Fibroblast of lung (primary cell): Measurements from ENCODE around the gene SH2D4B. TPM values are rescaled to one million over a fixed set of nuclear protein-coding genes. Genes with fewer than 3 reads are reported as not detected.
A peak's percentile ranks its signal among the peaks of the same experiment; 100 is the strongest.

Source experiments
- DNase-seq, 2 donors: peaks; one replicate each; pipeline versions ENCODE4 v3.0.0 to v3.0.0-alpha.2; 2010; ENCODE audit warnings: low read depth in 2 of 2
- H2AFZ ChIP-seq: 2 replicates; pipeline ENCODE4 v1.5.1; 2012; ENCODE audit warnings: low read length, control low read depth, inconsistent platforms
- H3K27ac ChIP-seq: 2 replicates; pipeline ENCODE4 v1.5.1; 2011; ENCODE audit warnings: low read length, control low read depth; ENCODE audit not compliant: insufficient read depth
- H3K27me3 ChIP-seq: 2 replicates; pipeline ENCODE4 v1.5.1; 2011; ENCODE audit warnings: mild to moderate bottlenecking, low read length; ENCODE audit not compliant: control insufficient read depth, insufficient read depth
- H3K36me3 ChIP-seq: 2 replicates; pipeline ENCODE4 v1.5.1; 2011; ENCODE audit warnings: low read length; ENCODE audit not compliant: control insufficient read depth, insufficient read depth
- H3K4me1 ChIP-seq: 2 replicates; pipeline ENCODE4 v1.5.1; 2011; ENCODE audit warnings: low read length; ENCODE audit not compliant: control insufficient read depth, insufficient read depth; ENCODE audit errors: extremely low read depth
- H3K4me2 ChIP-seq: 2 replicates; pipeline ENCODE4 v1.5.1; 2011; ENCODE audit warnings: low read length, control low read depth; ENCODE audit not compliant: insufficient read depth; ENCODE audit errors: extremely low read depth
- H3K4me3 ChIP-seq, 4 experiments: fragments of 200-600 bp in 1 of 4; sonication (generic) in 1 of 4; replicated peaks in 1 of 4; 2 replicates each; pipeline ENCODE4 v1.5.1; 2011 to 2016; ENCODE audit warnings: low read length in 4 of 4, low read depth in 3 of 4, mild to moderate bottlenecking in 3 of 4, control low read depth in 2 of 4, inconsistent platforms in 1 of 4, mixed read lengths in 1 of 4; ENCODE audit not compliant: insufficient read depth in 1 of 4; ENCODE audit errors: control extremely low read depth in 1 of 4
- H3K79me2 ChIP-seq: 2 replicates; pipeline ENCODE4 v1.5.1; 2012; ENCODE audit warnings: mild to moderate bottlenecking, low read length, inconsistent platforms; ENCODE audit not compliant: control insufficient read depth, insufficient read depth
- H3K9ac ChIP-seq: 2 replicates; pipeline ENCODE4 v1.5.1; 2011; ENCODE audit warnings: mild to moderate bottlenecking, low read length, control low read depth; ENCODE audit not compliant: insufficient read depth
- H3K9me3 ChIP-seq: 2 replicates; pipeline ENCODE4 v1.5.1; 2012; ENCODE audit warnings: low read depth, low read length; ENCODE audit not compliant: control insufficient read depth, insufficient read depth
- H4K20me1 ChIP-seq: 2 replicates; pipeline ENCODE4 v1.5.1; 2011; ENCODE audit warnings: low read length; ENCODE audit not compliant: control insufficient read depth, insufficient read depth; ENCODE audit errors: extremely low read depth
- EZH2 ChIP-seq: IDR thresholded peaks from 2 replicates; pipeline ENCODE4 v1.5.1; 2012; ENCODE audit warnings: low read length, control low read depth, mild to moderate bottlenecking; ENCODE audit errors: missing control alignments
- polyA plus RNA-seq, 2 donors: library from polyadenylated mRNA; depleted of rRNA in 1 of 2; stranded (reverse) in 1 of 2; unstranded in 1 of 2; fragments of >200 nt; gene quantifications; 2 replicates each; pipeline ENCODE4 v1.2.1, GENCODE V29; 2011 to 2012; ENCODE audit warnings: missing spikeins in 1 of 2
- total RNA-seq: library from RNA; depleted of rRNA; stranded (reverse); fragments of >200 nt; gene quantifications from 2 replicates; pipeline ENCODE4 v1.2.1, GENCODE V29; 2014
- TF ChIP-seq, protein P1 (sequence below), 2 donors: IDR thresholded peaks in 1 of 2; conservative IDR thresholded peaks in 1 of 2; 1 replicate in 1 of 2; 2 replicates in 1 of 2; pipeline ENCODE4 v1.5.1; 2011 to 2012; ENCODE audit warnings: low read length in 2 of 2, control low read depth in 1 of 2, inconsistent platforms in 1 of 2, low read depth in 1 of 2, mild to moderate bottlenecking in 1 of 2

Gene SH2D4B
- total and polyA plus RNA-seq, 2 donors (not counting 1 experiment from before 2014, with no cell fraction given): not detected

DNA sequence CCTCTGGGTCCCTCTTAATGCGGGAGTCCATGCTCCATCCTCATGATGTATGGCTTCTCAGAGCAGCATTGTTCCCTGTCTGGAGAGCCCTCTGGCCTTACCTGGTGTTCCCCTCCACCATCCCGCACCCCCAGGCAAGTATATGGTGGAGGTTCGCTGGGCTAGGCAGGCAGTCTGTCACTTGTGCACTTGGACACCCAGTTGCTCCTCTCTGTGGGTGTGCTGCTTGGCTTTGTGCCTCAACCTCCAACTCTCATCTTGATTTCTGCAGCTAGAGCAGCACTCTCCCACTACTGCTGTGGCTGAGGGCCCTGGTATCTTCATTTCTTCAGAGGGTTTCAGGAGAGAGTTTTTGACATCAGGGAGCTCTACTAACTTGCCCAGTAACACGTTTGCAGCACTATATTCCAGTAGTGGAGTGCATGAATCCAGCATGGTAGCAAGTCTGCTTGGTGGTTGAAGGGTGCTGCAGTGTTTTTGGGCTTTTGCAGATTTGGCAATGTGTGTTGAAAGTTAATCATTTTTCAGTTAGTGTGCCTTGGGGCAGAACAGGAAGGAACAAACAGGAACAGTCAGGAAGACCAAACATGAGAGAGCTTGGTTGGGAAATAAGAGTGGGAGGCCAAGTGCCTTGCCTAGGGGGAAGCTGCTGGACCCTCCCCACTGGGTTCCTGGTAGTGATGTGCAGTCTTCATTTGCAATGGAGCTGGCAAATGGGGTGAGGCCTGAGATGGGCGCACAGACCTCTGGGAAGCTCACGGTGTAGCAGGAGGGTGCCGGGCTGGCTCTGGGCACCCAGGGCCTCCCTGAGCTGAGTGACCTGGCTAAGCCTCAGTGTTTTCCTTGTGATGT is 46.2 kb upstream of the SH2D4B start:
- H2AFZ ChIP-seq: no peak overlapping the region
- no peak overlapping the region for H3K9ac ChIP-seq
- H3K4me1 ChIP-seq: no peaks in the 10 kb centered on the region
- H3K9me3 ChIP-seq: no peaks in the 10 kb centered on the region
- H3K79me2 ChIP-seq: peaks cover 12% of the 10 kb centered on the region
- H3K27ac ChIP-seq: no peak overlapping the region
- DNase-seq: no peak
- H3K4me3 ChIP-seq: no peak overlapping the region
- TF ChIP-seq EZH2: no peak
- TF ChIP-seq, protein P1, sequence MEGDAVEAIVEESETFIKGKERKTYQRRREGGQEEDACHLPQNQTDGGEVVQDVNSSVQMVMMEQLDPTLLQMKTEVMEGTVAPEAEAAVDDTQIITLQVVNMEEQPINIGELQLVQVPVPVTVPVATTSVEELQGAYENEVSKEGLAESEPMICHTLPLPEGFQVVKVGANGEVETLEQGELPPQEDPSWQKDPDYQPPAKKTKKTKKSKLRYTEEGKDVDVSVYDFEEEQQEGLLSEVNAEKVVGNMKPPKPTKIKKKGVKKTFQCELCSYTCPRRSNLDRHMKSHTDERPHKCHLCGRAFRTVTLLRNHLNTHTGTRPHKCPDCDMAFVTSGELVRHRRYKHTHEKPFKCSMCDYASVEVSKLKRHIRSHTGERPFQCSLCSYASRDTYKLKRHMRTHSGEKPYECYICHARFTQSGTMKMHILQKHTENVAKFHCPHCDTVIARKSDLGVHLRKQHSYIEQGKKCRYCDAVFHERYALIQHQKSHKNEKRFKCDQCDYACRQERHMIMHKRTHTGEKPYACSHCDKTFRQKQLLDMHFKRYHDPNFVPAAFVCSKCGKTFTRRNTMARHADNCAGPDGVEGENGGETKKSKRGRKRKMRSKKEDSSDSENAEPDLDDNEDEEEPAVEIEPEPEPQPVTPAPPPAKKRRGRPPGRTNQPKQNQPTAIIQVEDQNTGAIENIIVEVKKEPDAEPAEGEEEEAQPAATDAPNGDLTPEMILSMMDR (conservative IDR thresholded peaks at IDR 0.05 in 1 of 2, IDR thresholded peaks at IDR 0.05 in 1 of 2; ENCODE audit: low read depth in 1 of 2, low read length in 2 of 2): no peak
- peaks cover 3% of the 10 kb centered on the region for H3K36me3 ChIP-seq
- H4K20me1 ChIP-seq: no peaks in the 10 kb centered on the region
- H3K27me3 ChIP-seq: no peaks in the 10 kb centered on the region
- H3K4me2 ChIP-seq: no peak overlapping the region

DNA sequence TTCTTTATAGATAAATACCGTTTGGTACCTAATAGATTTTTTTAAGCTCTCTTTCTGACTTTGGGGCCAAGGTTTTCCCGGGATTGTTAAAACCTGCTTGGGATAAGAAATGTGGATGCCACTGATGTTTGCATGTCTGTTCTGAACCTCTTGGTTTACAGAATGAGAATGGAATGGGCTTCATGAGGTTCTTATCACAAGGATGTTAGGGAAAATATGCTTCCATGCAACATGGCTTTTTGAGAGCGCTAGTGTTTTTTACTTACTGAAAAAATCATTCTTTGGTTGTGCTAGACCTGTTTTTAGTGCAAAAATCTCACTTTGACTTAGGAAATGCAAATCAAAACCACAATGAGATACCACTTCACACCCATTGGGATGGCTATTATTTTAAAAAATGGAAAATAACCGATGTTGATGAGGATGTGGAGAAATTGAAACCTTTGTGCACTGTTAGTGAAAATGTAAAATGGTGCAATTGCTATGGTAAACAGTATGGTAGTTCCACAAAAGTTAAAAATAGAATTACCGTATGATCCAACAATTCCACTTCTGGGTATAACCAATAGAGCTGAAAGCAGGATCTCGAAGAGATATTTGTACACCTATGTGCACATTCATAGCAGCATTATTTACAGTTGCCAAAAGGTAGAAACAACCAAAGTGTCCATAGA is 44.7 kb upstream of the SH2D4B start:
- no peak overlapping the region for H3K9ac ChIP-seq
- H3K4me2 ChIP-seq: no peak overlapping the region
- H3K79me2 ChIP-seq: peaks cover 6% of the 10 kb centered on the region
- peaks cover 10% of the 10 kb centered on the region for H3K4me1 ChIP-seq
- no peak overlapping the region for H3K27ac ChIP-seq
- H2AFZ ChIP-seq: no peak overlapping the region
- peaks cover 3% of the 10 kb centered on the region for H3K36me3 ChIP-seq
- no peak overlapping the region for H3K4me3 ChIP-seq
- TF ChIP-seq, protein P1 (conservative IDR thresholded peaks at IDR 0.05 in 1 of 2, IDR thresholded peaks at IDR 0.05 in 1 of 2; ENCODE audit: low read depth in 1 of 2, low read length in 2 of 2): no peak
- no peak for TF ChIP-seq EZH2
- peak in 1 of 2 donors; percentile 45 for DNase-seq
- no peaks in the 10 kb centered on the region for H4K20me1 ChIP-seq
- no peaks in the 10 kb centered on the region for H3K9me3 ChIP-seq
- H3K27me3 ChIP-seq: no peaks in the 10 kb centered on the region

DNA sequence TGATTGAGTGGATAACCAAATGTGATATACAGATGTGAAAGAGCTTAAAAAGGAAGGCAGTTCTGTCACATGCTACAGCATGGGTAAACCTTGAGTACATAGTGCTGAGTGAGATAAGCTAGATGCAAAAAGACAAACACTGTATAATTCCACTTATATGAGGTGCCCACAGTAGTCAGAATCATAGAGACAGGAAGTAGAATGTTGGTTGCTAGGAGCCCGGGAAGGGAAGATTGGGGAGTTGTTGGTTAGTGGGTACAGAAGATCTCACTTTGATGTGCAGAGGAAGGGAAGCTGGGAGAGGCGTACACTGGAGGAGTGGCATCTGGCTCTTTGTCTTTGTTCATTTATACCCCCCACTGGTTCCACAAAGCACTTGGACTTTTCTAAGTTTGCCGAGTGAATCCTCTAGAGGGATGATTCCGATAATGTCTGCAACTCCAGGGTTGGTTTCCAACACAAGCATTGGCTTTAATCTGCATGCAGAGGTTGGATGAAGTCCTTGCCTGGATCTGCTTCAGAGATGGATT is 44.1 kb upstream of the SH2D4B start:
- H3K4me2 ChIP-seq: no peak overlapping the region
- no peaks in the 10 kb centered on the region for H4K20me1 ChIP-seq
- no peak overlapping the region for H3K4me3 ChIP-seq
- H3K4me1 ChIP-seq: peaks cover 16% of the 10 kb centered on the region
- H2AFZ ChIP-seq: no peak overlapping the region
- no peak overlapping the region for H3K9ac ChIP-seq
- no peaks in the 10 kb centered on the region for H3K9me3 ChIP-seq
- peak in 1 of 2 donors; percentile 66 for DNase-seq
- no peaks in the 10 kb centered on the region for H3K27me3 ChIP-seq
- peaks cover 3% of the 10 kb centered on the region for H3K36me3 ChIP-seq
- no peak for TF ChIP-seq EZH2
- TF ChIP-seq, protein P1 (conservative IDR thresholded peaks at IDR 0.05 in 1 of 2, IDR thresholded peaks at IDR 0.05 in 1 of 2; ENCODE audit: low read depth in 1 of 2, low read length in 2 of 2): no peak
- H3K27ac ChIP-seq: no peak overlapping the region
- H3K79me2 ChIP-seq: peaks cover 6% of the 10 kb centered on the region
